Cerebellar nuclear complex (tissue), 1 donor: ENCODE results near the gene KLHDC9.

Source experiments
- DNase-seq, 2 experiments: peaks; one replicate each; lab custom pipeline; 2025; lab: John Stamatoyannopoulos, UW

The KLHDC9 gene

GRCh38 chr1:161132410-161133219, 34.5 kb downstream of the KLHDC9 start, which contains the start of gene DEDD:
Gene DEDD (minus strand): TSS chr1:161132667. CDS start chr1:161124462, 8,205 bp downstream.
- DNase-seq: peak; percentile 80 to 89

- no peak for DNase-seq
Measured at GRCh38 chr1:161133220-161133740, 35.1 kb downstream of the KLHDC9 start.

GRCh38 chr1:161137881-161138280, 39.7 kb downstream of the KLHDC9 start:
- no peak for DNase-seq

GRCh38 chr1:161138431-161138830, 40.3 kb downstream of the KLHDC9 start:
- DNase-seq: no peak

- no peak for DNase-seq
Measured at GRCh38 chr1:161139766-161140165, 41.6 kb downstream of the KLHDC9 start.

- DNase-seq: no peak
Measured at GRCh38 chr1:161140755-161141400, 42.7 kb downstream of the KLHDC9 start.

- DNase-seq: no peak
Measured at GRCh38 chr1:161145832-161146231, 47.7 kb downstream of the KLHDC9 start.
